ENCODE measurements around the gene THAP11. TPM values are rescaled to one million over a fixed set of nuclear protein-coding genes. Genes with fewer than 3 reads are reported as not detected.

Gene THAP11
- total RNA-seq, 1 donor from 2014 or later: 26.1 TPM

DNA sequence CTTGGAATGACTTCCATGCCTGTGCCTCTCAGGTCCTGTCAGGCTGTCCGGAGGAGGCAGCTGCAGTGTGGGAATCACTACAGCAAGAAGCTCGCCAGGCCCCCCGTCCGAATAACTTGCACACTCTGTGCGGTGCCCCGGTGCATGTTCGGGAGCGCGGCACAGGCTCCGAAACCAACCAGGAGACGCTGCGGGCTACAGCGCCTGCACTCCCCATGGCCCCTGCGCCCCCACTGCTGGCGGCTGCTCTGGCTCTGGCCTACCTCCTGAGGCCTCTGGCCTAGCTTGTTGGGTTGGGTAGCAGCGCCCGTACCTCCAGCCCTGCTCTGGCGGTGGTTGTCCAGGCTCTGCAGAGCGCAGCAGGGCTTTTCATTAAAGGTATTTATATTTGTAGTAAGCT, 43.9 kb downstream of the THAP11 start:
- no peak overlapping the region for H3K27ac ChIP-seq
- peak; percentile 1 for ATAC-seq
- no peak overlapping the region for H3K4me3 ChIP-seq
- no peak for DNase-seq
- H3K27me3 ChIP-seq (ENCODE audit: low read depth): no peaks in the 10 kb centered on the region
- intact Hi-C loops (cut with DNase I): no loop called here
- peaks cover 41% of the 10 kb centered on the region for H3K36me3 ChIP-seq
- H3K4me1 ChIP-seq: peaks cover 24% of the 10 kb centered on the region
- TF ChIP-seq, protein P1, sequence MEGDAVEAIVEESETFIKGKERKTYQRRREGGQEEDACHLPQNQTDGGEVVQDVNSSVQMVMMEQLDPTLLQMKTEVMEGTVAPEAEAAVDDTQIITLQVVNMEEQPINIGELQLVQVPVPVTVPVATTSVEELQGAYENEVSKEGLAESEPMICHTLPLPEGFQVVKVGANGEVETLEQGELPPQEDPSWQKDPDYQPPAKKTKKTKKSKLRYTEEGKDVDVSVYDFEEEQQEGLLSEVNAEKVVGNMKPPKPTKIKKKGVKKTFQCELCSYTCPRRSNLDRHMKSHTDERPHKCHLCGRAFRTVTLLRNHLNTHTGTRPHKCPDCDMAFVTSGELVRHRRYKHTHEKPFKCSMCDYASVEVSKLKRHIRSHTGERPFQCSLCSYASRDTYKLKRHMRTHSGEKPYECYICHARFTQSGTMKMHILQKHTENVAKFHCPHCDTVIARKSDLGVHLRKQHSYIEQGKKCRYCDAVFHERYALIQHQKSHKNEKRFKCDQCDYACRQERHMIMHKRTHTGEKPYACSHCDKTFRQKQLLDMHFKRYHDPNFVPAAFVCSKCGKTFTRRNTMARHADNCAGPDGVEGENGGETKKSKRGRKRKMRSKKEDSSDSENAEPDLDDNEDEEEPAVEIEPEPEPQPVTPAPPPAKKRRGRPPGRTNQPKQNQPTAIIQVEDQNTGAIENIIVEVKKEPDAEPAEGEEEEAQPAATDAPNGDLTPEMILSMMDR (IDR thresholded peaks at IDR 0.05): no peak
- H3K9me3 ChIP-seq: no peaks in the 10 kb centered on the region

DNA sequence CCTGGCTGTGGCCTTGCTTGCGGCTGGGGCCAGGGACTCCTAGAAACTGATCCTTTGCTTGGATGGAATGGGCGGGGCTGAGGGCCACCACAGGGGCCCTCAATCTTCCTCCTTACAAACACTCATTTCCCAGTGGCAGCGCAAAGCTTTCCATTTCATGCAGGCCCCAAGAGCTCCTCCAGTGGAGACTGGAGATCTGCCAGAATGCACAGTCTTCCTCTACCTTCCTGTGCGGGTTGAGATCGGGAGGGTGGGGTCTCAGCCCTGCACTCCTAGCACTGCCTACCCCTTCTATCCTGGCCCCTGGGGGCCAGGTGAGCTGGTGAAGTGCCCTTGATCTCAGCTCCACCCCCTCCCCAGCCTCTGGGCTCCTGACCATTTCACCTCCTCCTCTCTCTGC, 44.3 kb downstream of the THAP11 start:
- ATAC-seq: peak; percentile 48 to 50
- TF ChIP-seq, protein P1 (IDR thresholded peaks at IDR 0.05): no peak
- intact Hi-C loops (cut with DNase I): no loop called here
- Histone ChIP-seq H3K4me3 (no peak overlapping the region), H3K27ac (peak overlapping the region; percentile 11), H3K4me1 (peaks cover 24% of the 10 kb centered on the region), H3K36me3 (peaks cover 37% of the 10 kb centered on the region), H3K9me3 (no peaks in the 10 kb centered on the region), H3K27me3 (ENCODE audit: low read depth) (no peaks in the 10 kb centered on the region)
- peak; percentile 63 for DNase-seq

DNA sequence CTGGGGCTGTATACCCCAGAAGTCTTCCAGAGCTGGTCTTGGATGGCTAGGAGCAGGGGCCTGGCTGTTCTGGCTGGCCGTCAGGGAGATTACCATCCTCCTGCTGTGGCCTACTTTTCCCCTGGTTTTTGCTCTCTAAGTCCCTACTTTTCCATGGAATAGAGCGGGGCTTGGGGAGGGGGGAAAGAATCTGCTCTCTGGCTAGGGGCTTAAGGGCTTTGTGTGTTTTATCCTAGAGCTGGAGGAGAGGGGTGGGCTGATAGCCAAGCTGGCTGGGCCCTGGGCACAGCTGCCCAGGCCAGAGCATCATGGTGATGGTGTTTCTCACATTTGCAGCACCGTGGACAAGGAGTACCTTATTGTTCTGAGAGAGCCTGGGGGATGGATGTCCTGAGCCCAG, 46.2 kb downstream of the THAP11 start:
- no peak overlapping the region for H3K4me3 ChIP-seq
- H3K4me1 ChIP-seq: peaks cover 30% of the 10 kb centered on the region
- H3K9me3 ChIP-seq: no peaks in the 10 kb centered on the region
- peaks cover 17% of the 10 kb centered on the region for H3K36me3 ChIP-seq
- DNase-seq: no peak
- no peak for ATAC-seq
- no peaks in the 10 kb centered on the region for H3K27me3 ChIP-seq (ENCODE audit: low read depth)
- no peak overlapping the region for H3K27ac ChIP-seq
- TF ChIP-seq, protein P1 (IDR thresholded peaks at IDR 0.05): no peak
- intact Hi-C loops (cut with DNase I): no loop called here

DNA sequence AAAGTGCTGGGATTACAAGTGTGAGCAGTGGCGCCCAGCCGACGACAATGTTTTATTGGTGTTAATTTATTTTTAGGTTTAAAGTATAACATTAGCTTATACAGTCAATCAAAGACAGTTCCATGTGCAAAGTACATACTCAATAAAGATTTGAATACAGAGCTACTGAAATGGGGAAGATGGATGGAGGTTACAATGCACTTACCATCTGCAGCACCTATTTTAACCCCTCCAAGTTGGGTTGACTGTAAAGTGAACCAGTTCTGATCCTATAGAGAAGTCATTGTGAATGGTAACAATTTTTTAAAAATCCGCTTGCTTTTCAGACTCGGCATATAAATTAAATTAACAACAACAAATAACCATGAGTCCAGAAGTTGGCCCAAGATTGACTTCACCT, 50.3 kb downstream of the THAP11 start:
- Histone ChIP-seq H3K36me3 (no peaks in the 10 kb centered on the region), H3K9me3 (no peaks in the 10 kb centered on the region), H3K27ac (peak overlapping the region; percentile 97), H3K27me3 (ENCODE audit: low read depth) (no peaks in the 10 kb centered on the region), H3K4me1 (peaks cover 45% of the 10 kb centered on the region), H3K4me3 (peak overlapping the region; percentile 92)
- DNase-seq (no peak), ATAC-seq (no peak)
- TF ChIP-seq, protein P1 (IDR thresholded peaks at IDR 0.05): no peak
- intact Hi-C loops (cut with DNase I): no loop called here

DNA sequence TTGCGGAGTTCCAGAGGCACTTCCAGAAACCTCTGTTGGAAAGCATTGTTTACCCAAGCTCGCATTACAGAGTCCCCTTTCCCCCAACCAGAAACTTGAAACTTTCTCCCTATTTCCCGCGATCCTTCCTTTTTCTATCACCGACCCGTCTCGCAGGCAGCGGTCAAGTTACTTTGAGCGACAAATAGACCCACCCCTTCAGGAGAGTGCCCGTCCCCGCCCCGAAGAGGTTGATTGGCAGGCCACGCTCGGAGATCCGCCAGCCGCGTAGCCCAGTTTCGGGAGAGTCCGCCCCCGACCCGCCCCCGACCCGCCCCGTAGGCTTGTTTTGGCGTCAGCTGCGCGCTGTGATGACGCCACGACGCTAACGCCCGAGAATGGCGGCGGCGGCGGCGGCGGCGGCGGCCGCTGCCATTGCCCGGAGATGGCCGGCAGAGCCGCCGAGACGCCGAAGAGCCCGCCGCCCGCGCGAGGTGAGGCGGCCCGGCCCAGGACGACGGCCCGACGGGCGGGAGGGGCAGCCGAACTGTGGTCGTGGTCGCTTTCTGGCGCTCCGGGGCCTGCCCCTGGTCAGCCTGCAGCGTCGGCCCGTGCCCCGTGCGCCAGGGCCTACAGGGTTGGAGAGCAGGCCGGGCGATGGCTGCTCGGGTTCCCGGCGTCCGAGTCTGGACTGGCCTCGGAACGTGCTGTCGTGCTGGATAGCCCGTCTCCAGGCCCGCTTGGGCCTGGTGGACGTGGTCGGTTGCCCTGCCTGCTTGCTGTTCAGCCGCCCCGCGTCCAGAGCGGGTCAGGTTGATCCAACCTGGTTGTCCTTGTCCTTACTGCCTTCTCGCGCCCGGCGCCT, 51.0 kb downstream of the THAP11 start, which contains the start of gene PSKH1:
PSKH1 (plus strand) TSS at position 356 of the 844 bp plus-strand sequence. CDS start 15,496 bp downstream, outside the sequence.
- peak within 1 kb of the TSS; percentile 92 for H3K4me3 ChIP-seq
- H3K4me1 ChIP-seq: peaks cover 53% of the 10 kb centered on the region
- peak; percentile 97 for DNase-seq
- peak within 1 kb of the TSS; percentile 97 for H3K27ac ChIP-seq
- peak; percentile 98 to 99 for ATAC-seq
- intact Hi-C loops (cut with DNase I): no loop called here
- TF ChIP-seq, protein P1 (IDR thresholded peaks at IDR 0.05): no peak
- H3K36me3 ChIP-seq: no peaks in the 10 kb centered on the region
- no peaks in the 10 kb centered on the region for H3K9me3 ChIP-seq
- no peaks in the 10 kb centered on the region for H3K27me3 ChIP-seq (ENCODE audit: low read depth)

Other genes with a start within 250 kb of the THAP11 start
- gene CARMIL2, start 197.2 kb upstream of the THAP11 start, total RNA-seq: 2.4 TPM
- gene ACD, start 182.1 kb upstream of the THAP11 start, total RNA-seq: 16.6 TPM
- 5.5 TPM for gene PARD6A, start 181.4 kb upstream of the THAP11 start, total RNA-seq
- 19.4 TPM for gene ENKD1, start 175.6 kb upstream of the THAP11 start, total RNA-seq
- gene C16orf86, start 175.5 kb upstream of the THAP11 start, total RNA-seq: 5.3 TPM
- gene GFOD2, start 123.0 kb upstream of the THAP11 start, total RNA-seq: 18.9 TPM
- 21.7 TPM for gene RANBP10, start 35.8 kb upstream of the THAP11 start, total RNA-seq
- 3.5 TPM for gene TSNAXIP1, start 35.4 kb upstream of the THAP11 start, total RNA-seq
- 55.8 TPM for gene NUTF2, start 4.6 kb downstream of the THAP11 start, total RNA-seq
- gene CENPT, start 5.4 kb downstream of the THAP11 start, total RNA-seq: 29.9 TPM
- 51.2 TPM for gene EDC4, start 30.7 kb downstream of the THAP11 start, total RNA-seq
- 1.7 TPM for gene NRN1L, start 42.6 kb downstream of the THAP11 start, total RNA-seq
- gene PSKH1, start 50.9 kb downstream of the THAP11 start, total RNA-seq: 28.3 TPM
- 0.59 TPM for gene CTRL, start 89.5 kb downstream of the THAP11 start, total RNA-seq
- 82.7 TPM for gene PSMB10, start 94.5 kb downstream of the THAP11 start, total RNA-seq
- 33.8 TPM for gene LCAT, start 101.8 kb downstream of the THAP11 start, total RNA-seq
- 80.3 TPM for gene SLC12A4, start 126.3 kb downstream of the THAP11 start, total RNA-seq
- 0.18 TPM for gene DPEP3, start 138.2 kb downstream of the THAP11 start, total RNA-seq
- 29.5 TPM for gene DPEP2, start 157.2 kb downstream of the THAP11 start, total RNA-seq
- not detected for gene DPEP2NB, start 173.6 kb downstream of the THAP11 start, total RNA-seq
- 9.9 TPM for gene DDX28, start 180.9 kb downstream of the THAP11 start, total RNA-seq
- gene DUS2, start 181.0 kb downstream of the THAP11 start, total RNA-seq: 15.1 TPM
- 61.6 TPM for gene NFATC3, start 243.1 kb downstream of the THAP11 start, total RNA-seq